ENCODE measurements around the gene PLEKHG4.

Gene PLEKHG4

GRCh38 chr16:67326472-67327309 is 47.4 kb downstream of the PLEKHG4 start, which contains the start of the genes KCTD19 and LRRC36:
TSS of gene KCTD19 (minus strand) at chr16:67326741. CDS start at chr16:67326707, 34 bp downstream.
TSS of gene LRRC36 (plus strand) at chr16:67326815. CDS start at chr16:67326863, 48 bp downstream.
- no peaks in the 10 kb centered on the region for H3K36me3 ChIP-seq
- peak; percentile 63 for TF ChIP-seq CTCF (IDR thresholded peaks at IDR 0.05; ENCODE audit: low read depth, low read length)
- peak within 1 kb of the TSS; percentile 45; the same call in 1 of the 2 replicates for H3K27ac ChIP-seq
- peak within 1 kb of the TSS; percentile 32 for H3K4me3 ChIP-seq (ENCODE audit: low read depth, low read length)
- peak; percentile 82 for DNase-seq
- H3K27me3 ChIP-seq (ENCODE audit: insufficient read depth, low read depth, severe bottlenecking): no peaks in the 10 kb centered on the region
- no peaks in the 10 kb centered on the region for H3K9me3 ChIP-seq (ENCODE audit: severe bottlenecking)

- Histone ChIP-seq H3K27me3 (ENCODE audit: insufficient read depth, low read depth, severe bottlenecking) (no peaks in the 10 kb centered on the region), H3K9me3 (ENCODE audit: severe bottlenecking) (no peaks in the 10 kb centered on the region), H3K27ac (no peak overlapping the region), H3K4me3 (ENCODE audit: low read depth, low read length) (no peak overlapping the region), H3K36me3 (no peaks in the 10 kb centered on the region)
- DNase-seq: no peak
- no peak for TF ChIP-seq CTCF (IDR thresholded peaks at IDR 0.05; ENCODE audit: low read depth, low read length)
These were observed 48.4 kb downstream of the PLEKHG4 start for GRCh38 chr16:67327743-67328142.

GRCh38 chr16:67329901-67330300 is 50.6 kb downstream of the PLEKHG4 start:
- no peaks in the 10 kb centered on the region for H3K27me3 ChIP-seq (ENCODE audit: insufficient read depth, low read depth, severe bottlenecking)
- peaks cover 2% of the 10 kb centered on the region for H3K9me3 ChIP-seq (ENCODE audit: severe bottlenecking)
- H3K27ac ChIP-seq: no peak overlapping the region
- no peak for DNase-seq
- H3K4me3 ChIP-seq (ENCODE audit: low read depth, low read length): no peak overlapping the region
- no peak for TF ChIP-seq CTCF (IDR thresholded peaks at IDR 0.05; ENCODE audit: low read depth, low read length)
- no peaks in the 10 kb centered on the region for H3K36me3 ChIP-seq

GRCh38 chr16:67333315-67333714 is 54.0 kb downstream of the PLEKHG4 start:
- no peak overlapping the region for H3K4me3 ChIP-seq (ENCODE audit: low read depth, low read length)
- no peak for DNase-seq
- no peaks in the 10 kb centered on the region for H3K36me3 ChIP-seq
- H3K27me3 ChIP-seq (ENCODE audit: insufficient read depth, low read depth, severe bottlenecking): no peaks in the 10 kb centered on the region
- peaks cover 3% of the 10 kb centered on the region for H3K9me3 ChIP-seq (ENCODE audit: severe bottlenecking)
- no peak overlapping the region for H3K27ac ChIP-seq
- no peak for TF ChIP-seq CTCF (IDR thresholded peaks at IDR 0.05; ENCODE audit: low read depth, low read length)

GRCh38 chr16:67336116-67336515 is 56.8 kb downstream of the PLEKHG4 start:
- Histone ChIP-seq H3K27me3 (ENCODE audit: insufficient read depth, low read depth, severe bottlenecking) (no peaks in the 10 kb centered on the region), H3K4me3 (ENCODE audit: low read depth, low read length) (no peak overlapping the region), H3K27ac (no peak overlapping the region), H3K36me3 (no peaks in the 10 kb centered on the region), H3K9me3 (ENCODE audit: severe bottlenecking) (peaks cover 3% of the 10 kb centered on the region)
- TF ChIP-seq CTCF (IDR thresholded peaks at IDR 0.05; ENCODE audit: low read depth, low read length): no peak
- no peak for DNase-seq

All from WERI-Rb-1 (cell line).